Measurements from ENCODE around the gene CREG2. TPM values are rescaled to one million over a fixed set of nuclear protein-coding genes. Genes with fewer than 3 reads are reported as not detected.

Gene CREG2
- total and polyA plus RNA-seq, 2 donors (not counting 1 experiment from before 2014, with no cell fraction given): 0.10 TPM; not detected in 1

DNA sequence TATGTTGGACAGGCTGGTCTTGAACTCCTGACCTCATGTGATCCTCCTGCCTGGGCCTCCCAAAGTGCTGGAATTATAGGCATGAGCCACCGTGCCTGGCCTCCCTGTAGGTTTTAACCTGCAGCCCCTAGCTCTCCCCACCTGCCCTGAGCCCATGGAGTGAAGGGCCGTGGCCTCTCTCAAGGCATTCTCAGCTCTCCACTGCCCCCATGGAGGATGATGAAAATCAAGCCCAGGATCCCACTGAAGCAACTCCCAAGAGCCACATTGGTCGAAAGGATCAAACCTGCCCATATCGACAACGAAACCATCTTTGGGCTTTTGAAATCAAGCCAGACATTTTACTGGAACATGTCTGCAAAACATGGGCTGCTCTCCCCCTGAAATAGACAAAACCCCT lies 22.4 kb upstream of the CREG2 start:
- Mint-ChIP-seq H3K4me3 (no peak overlapping the region), H3K27ac (no peak overlapping the region), H3K9me3 (ENCODE audit: insufficient read depth) (no peaks in the 10 kb centered on the region), H3K27me3 (peaks cover 11% of the 10 kb centered on the region), H3K4me1 (peaks cover 14% of the 10 kb centered on the region)
- peaks cover 14 to 15% of the 10 kb centered on the region in 2 donors for H3K4me1 ChIP-seq (ENCODE audit: control insufficient read depth in 2 of 2, insufficient read depth in 2 of 2, low read length in 2 of 2)
- ChIA-PET POLR2A (no interaction called here), CTCF (interaction anchor here (0.6 to 1.9 kb wide), 3 partner anchors 68 to 421 kb away, joined by 4 to 9 read pairs (median 5); no protein-coding TSS in a partner anchor)
- TF ChIP-seq, protein P1, sequence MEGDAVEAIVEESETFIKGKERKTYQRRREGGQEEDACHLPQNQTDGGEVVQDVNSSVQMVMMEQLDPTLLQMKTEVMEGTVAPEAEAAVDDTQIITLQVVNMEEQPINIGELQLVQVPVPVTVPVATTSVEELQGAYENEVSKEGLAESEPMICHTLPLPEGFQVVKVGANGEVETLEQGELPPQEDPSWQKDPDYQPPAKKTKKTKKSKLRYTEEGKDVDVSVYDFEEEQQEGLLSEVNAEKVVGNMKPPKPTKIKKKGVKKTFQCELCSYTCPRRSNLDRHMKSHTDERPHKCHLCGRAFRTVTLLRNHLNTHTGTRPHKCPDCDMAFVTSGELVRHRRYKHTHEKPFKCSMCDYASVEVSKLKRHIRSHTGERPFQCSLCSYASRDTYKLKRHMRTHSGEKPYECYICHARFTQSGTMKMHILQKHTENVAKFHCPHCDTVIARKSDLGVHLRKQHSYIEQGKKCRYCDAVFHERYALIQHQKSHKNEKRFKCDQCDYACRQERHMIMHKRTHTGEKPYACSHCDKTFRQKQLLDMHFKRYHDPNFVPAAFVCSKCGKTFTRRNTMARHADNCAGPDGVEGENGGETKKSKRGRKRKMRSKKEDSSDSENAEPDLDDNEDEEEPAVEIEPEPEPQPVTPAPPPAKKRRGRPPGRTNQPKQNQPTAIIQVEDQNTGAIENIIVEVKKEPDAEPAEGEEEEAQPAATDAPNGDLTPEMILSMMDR (IDR thresholded peaks at IDR 0.05): no peak
- TF ChIP-seq EZH2 (IDR thresholded peaks at IDR 0.05; ENCODE audit: borderline replicate concordance, insufficient read depth, low read depth, low read length, poor library complexity, severe bottlenecking): no peak
- no peaks in the 10 kb centered on the region for H3K27me3 ChIP-seq (replicated peaks in 1 of 4; ENCODE audit: control extremely low read depth in 1 of 4, control insufficient read depth in 3 of 4, insufficient read depth in 4 of 4, low read length in 3 of 4)
- DNase-seq (no peak), ATAC-seq (ENCODE audit: low read depth) (no peak)
- no peak overlapping the region for H3K9ac ChIP-seq (ENCODE audit: low read length)
- H3K4me3 ChIP-seq (ENCODE audit: control extremely low read depth in 1 of 5, extremely low read depth in 1 of 5, insufficient read depth in 1 of 5, low read depth in 2 of 5, low read length in 4 of 5): no peak overlapping the region
- H3K27ac ChIP-seq (ENCODE audit: low read length in 2 of 2): no peak overlapping the region
- no peak overlapping the region for H2AFZ ChIP-seq (ENCODE audit: insufficient read depth, low read depth, low read length, poor library complexity, severe bottlenecking)
- peaks cover 0 to 5% (median 1%) of the 10 kb centered on the region in 3 donors for H3K9me3 ChIP-seq (ENCODE audit: control extremely low read depth in 1 of 3, control insufficient read depth in 2 of 3, insufficient read depth in 1 of 3, low read length in 2 of 3)
- intact Hi-C loops (cut with micrococcal nuclease): loop anchor here (10.0 kb wide), 1 partner anchor 395 kb away; no protein-coding TSS in a partner anchor
- no peaks in the 10 kb centered on the region for H4K20me1 ChIP-seq (ENCODE audit: control insufficient read depth, insufficient read depth, low read length, poor library complexity, severe bottlenecking)
- no peaks in the 10 kb centered on the region for H3K79me2 ChIP-seq (ENCODE audit: control insufficient read depth, insufficient read depth, low read length)
- WGBS (ENCODE audit: insufficient coverage): 93% methylated on average over 5 of the region's 5 CpGs
- no peaks in the 10 kb centered on the region for H3K36me3 ChIP-seq (replicated peaks in 1 of 2; ENCODE audit: control extremely low read depth in 1 of 2, control insufficient read depth in 1 of 2, extremely low read depth in 1 of 2, insufficient read depth in 2 of 2, low read length in 1 of 2)
- H3K4me2 ChIP-seq (replicated peaks; ENCODE audit: low read depth, low read length, poor library complexity, severe bottlenecking): no peak overlapping the region

GRCh38 chr2:101408925-101409324 lies 21.6 kb upstream of the CREG2 start:
- Mint-ChIP-seq H3K9me3 (ENCODE audit: insufficient read depth) (no peaks in the 10 kb centered on the region), H3K4me1 (peaks cover 17% of the 10 kb centered on the region), H3K27me3 (peaks cover 11% of the 10 kb centered on the region), H3K27ac (no peak overlapping the region), H3K4me3 (no peak overlapping the region)
- Histone ChIP-seq H3K36me3 (replicated peaks in 1 of 2; ENCODE audit: control extremely low read depth in 1 of 2, control insufficient read depth in 1 of 2, extremely low read depth in 1 of 2, insufficient read depth in 2 of 2, low read length in 1 of 2) (no peaks in the 10 kb centered on the region), H2AFZ (ENCODE audit: insufficient read depth, low read depth, low read length, poor library complexity, severe bottlenecking) (no peak overlapping the region), H3K27me3 (replicated peaks in 1 of 4; ENCODE audit: control extremely low read depth in 1 of 4, control insufficient read depth in 3 of 4, insufficient read depth in 4 of 4, low read length in 3 of 4) (no peaks in the 10 kb centered on the region), H3K9ac (ENCODE audit: low read length) (no peak overlapping the region), H3K4me2 (replicated peaks; ENCODE audit: low read depth, low read length, poor library complexity, severe bottlenecking) (no peak overlapping the region), H3K79me2 (ENCODE audit: control insufficient read depth, insufficient read depth, low read length) (no peaks in the 10 kb centered on the region), H3K9me3 (ENCODE audit: control extremely low read depth in 1 of 3, control insufficient read depth in 2 of 3, insufficient read depth in 1 of 3, low read length in 2 of 3) (no peaks in the 10 kb centered on the region), H4K20me1 (ENCODE audit: control insufficient read depth, insufficient read depth, low read length, poor library complexity, severe bottlenecking) (no peaks in the 10 kb centered on the region), H3K4me1 (ENCODE audit: control insufficient read depth in 2 of 2, insufficient read depth in 2 of 2, low read length in 2 of 2) (peaks cover 18 to 23% of the 10 kb centered on the region in 2 donors), H3K27ac (ENCODE audit: low read length in 2 of 2) (no peak overlapping the region), H3K4me3 (ENCODE audit: control extremely low read depth in 1 of 5, extremely low read depth in 1 of 5, insufficient read depth in 1 of 5, low read depth in 2 of 5, low read length in 4 of 5) (no peak overlapping the region)
- DNase-seq (no peak), ATAC-seq (ENCODE audit: low read depth) (no peak)
- POLR2A ChIA-PET: interaction anchor here (0.6 kb wide), 1 partner anchor 17 kb away, joined by 3 read pairs; no protein-coding TSS in a partner anchor
- CTCF ChIA-PET: interaction anchor here (0.6 to 1.9 kb wide), 5 partner anchors 8 to 422 kb away, joined by 3 to 9 read pairs (median 4); no protein-coding TSS in a partner anchor
- 98% methylated on average over 5 of the region's 6 CpGs for WGBS (ENCODE audit: insufficient coverage)
- no peak for TF ChIP-seq EZH2 (IDR thresholded peaks at IDR 0.05; ENCODE audit: borderline replicate concordance, insufficient read depth, low read depth, low read length, poor library complexity, severe bottlenecking)
- TF ChIP-seq, protein P1 (IDR thresholded peaks at IDR 0.05): no peak
- intact Hi-C loops (cut with micrococcal nuclease): loop anchor here (10.0 kb wide), 1 partner anchor 394 kb away; no protein-coding TSS in a partner anchor

Measured in B cell (primary cell).